HEK293 (cell line): ENCODE results near the gene ECT2.
A peak's percentile ranks its signal among the peaks of the same experiment; 100 is the strongest.
"Not testable (repeated sequence)": the region's sequence is repeated elsewhere in the genome, so short reads cannot be mapped to it uniquely, and the experiment has no call there.

Experiments
- CTCF ChIA-PET: fragments of 350-600 bp; formaldehyde crosslinking; extraction: SDS; loops from one replicate; lab custom pipeline; 2021; ENCODE audit warnings: antibody characterized with exemption; lab: Yijun Ruan, JAX
- POLR2A ChIA-PET: fragments of 300-600 bp; formaldehyde crosslinking; extraction: SDS; loops from one replicate; lab custom pipeline; 2020; ENCODE audit warnings: antibody characterized with exemption, inconsistent platforms; lab: Yijun Ruan, JAX
- H3K27ac ChIP-seq: fragments of 200-500 bp; sonication (Bioruptor generic); 2 replicates; pipeline ENCODE4 v1.5.1; 2014; ENCODE audit warnings: low read depth, low read length, control low read depth, inconsistent platforms; ENCODE audit errors: extremely low read depth
- H3K36me3 ChIP-seq, 2 experiments: fragments of 200-500 bp in 1 of 2; sonication (Bioruptor generic) in 1 of 2; 1 replicate in 1 of 2; 2 replicates in 1 of 2; pipeline ENCODE4 v1.5.1; 2014 to 2017; ENCODE audit warnings: inconsistent platforms in 2 of 2, low read length in 2 of 2; ENCODE audit not compliant: control insufficient read depth in 2 of 2, insufficient read depth in 1 of 2
- H3K4me1 ChIP-seq: fragments of 200-500 bp; sonication (Bioruptor generic); 2 replicates; pipeline ENCODE4 v1.5.1; 2014; ENCODE audit warnings: mild to moderate bottlenecking, low read length, inconsistent platforms; ENCODE audit not compliant: control insufficient read depth, insufficient read depth
- H3K4me3 ChIP-seq: 2 replicates; pipeline ENCODE4 v1.5.1; 2011; ENCODE audit warnings: low read depth, mild to moderate bottlenecking, control low read depth, low read length, moderate library complexity
- H3K9me3 ChIP-seq: fragments of 200-500 bp; sonication (Bioruptor generic); 2 replicates; pipeline ENCODE4 v1.5.1; 2014; ENCODE audit warnings: low read depth, low read length, inconsistent platforms; ENCODE audit not compliant: control insufficient read depth, insufficient read depth
- GFI1B ChIP-seq: fragments of 450-650 bp; formaldehyde crosslinking; IDR thresholded peaks from 2 replicates; pipeline ENCODE4 v1.5.1; 2016; ENCODE audit warnings: missing biosample characterization, missing genetic modification characterization
- SP7 ChIP-seq: fragments of 450-650 bp; formaldehyde crosslinking; IDR thresholded peaks from 2 replicates; pipeline ENCODE4 v1.5.1; 2016; ENCODE audit warnings: missing biosample characterization, missing genetic modification characterization
- ZNF121 ChIP-seq: fragments of 450-650 bp; formaldehyde crosslinking; IDR thresholded peaks from 2 replicates; pipeline ENCODE4 v1.5.1; 2016; ENCODE audit warnings: missing biosample characterization, missing genetic modification characterization
- ZNF146 ChIP-seq: fragments of 450-650 bp; formaldehyde crosslinking; IDR thresholded peaks from 2 replicates; pipeline ENCODE4 v1.5.1; 2016; ENCODE audit warnings: missing biosample characterization, missing genetic modification characterization
- ZNF335 ChIP-seq: fragments of 450-650 bp; formaldehyde crosslinking; conservative IDR thresholded peaks from 2 replicates; pipeline ENCODE4 v1.5.1; 2016; ENCODE audit warnings: missing biosample characterization, missing genetic modification characterization
- ZNF529 ChIP-seq: fragments of 450-650 bp; formaldehyde crosslinking; IDR thresholded peaks from 2 replicates; pipeline ENCODE4 v1.5.1; 2017; ENCODE audit warnings: missing genetic modification characterization, missing biosample characterization; ENCODE audit not compliant: insufficient replicate concordance
- ZNF621 ChIP-seq: fragments of 450-650 bp; formaldehyde crosslinking; IDR thresholded peaks from 2 replicates; pipeline ENCODE4 v1.5.1; 2017; ENCODE audit warnings: missing biosample characterization, missing genetic modification characterization
- ZNF768 ChIP-seq: fragments of 450-650 bp; formaldehyde crosslinking; IDR thresholded peaks from 2 replicates; pipeline ENCODE4 v1.5.1; 2018; ENCODE audit warnings: missing biosample characterization, mild to moderate bottlenecking, missing genetic modification characterization
- TF ChIP-seq, protein P1 (sequence below): fragments of 450-650 bp; formaldehyde crosslinking; IDR thresholded peaks from 2 replicates; pipeline ENCODE4 v1.5.1; 2016; ENCODE audit warnings: missing biosample characterization, missing genetic modification characterization

Gene ECT2

DNA sequence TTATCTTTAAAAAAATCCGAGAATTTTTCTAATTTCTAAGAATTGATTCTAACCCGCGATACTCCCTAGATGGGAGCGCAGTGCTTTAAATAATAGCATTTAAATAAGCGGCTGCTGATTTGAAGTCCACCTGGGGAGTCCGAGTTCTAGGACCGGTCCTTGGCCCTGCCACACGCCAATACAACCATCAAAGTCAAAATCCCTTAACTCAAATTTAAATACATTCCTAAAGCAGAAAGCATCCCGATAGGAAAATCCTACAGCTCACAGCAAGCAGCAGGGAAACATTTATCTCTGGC lies 508 bp upstream of the ECT2 start:
- POLR2A ChIA-PET = interaction anchor here (0.6 to 1.3 kb wide), 7 partner anchors 11 to 77 kb away, joined by 3 to 7 read pairs (median 5); partner anchors contain the start of gene NCEH1
- H3K4me1 ChIP-seq = no peaks in the 10 kb centered on the region
- CTCF ChIA-PET = interaction anchor here (1.0 to 2.3 kb wide), 8 partner anchors 13 to 77 kb away, joined by 3 to 13 read pairs (median 4); no protein-coding TSS in a partner anchor
- no peak for TF ChIP-seq ZNF621 (tag by site-specific recombination)
- peak; percentile 29; the same call in 1 of the 2 replicates for TF ChIP-seq ZNF335 (tag by site-specific recombination)
- no peak for TF ChIP-seq ZNF146
- 0 out of 2 replicates have a peak, but pooled peaks have one; percentile 48 for TF ChIP-seq GFI1B (tag by site-specific recombination)
- TF ChIP-seq, all 188 proteins: peak for 2
- no peaks in the 10 kb centered on the region for H3K9me3 ChIP-seq
- peak overlapping the region; percentile 42 for H3K4me3 ChIP-seq
- peaks cover 0 to 13% of the 10 kb centered on the region in 2 experiments; a peak in 1 of 3 replicates for H3K36me3 ChIP-seq
- H3K27ac ChIP-seq = no peak overlapping the region

DNA sequence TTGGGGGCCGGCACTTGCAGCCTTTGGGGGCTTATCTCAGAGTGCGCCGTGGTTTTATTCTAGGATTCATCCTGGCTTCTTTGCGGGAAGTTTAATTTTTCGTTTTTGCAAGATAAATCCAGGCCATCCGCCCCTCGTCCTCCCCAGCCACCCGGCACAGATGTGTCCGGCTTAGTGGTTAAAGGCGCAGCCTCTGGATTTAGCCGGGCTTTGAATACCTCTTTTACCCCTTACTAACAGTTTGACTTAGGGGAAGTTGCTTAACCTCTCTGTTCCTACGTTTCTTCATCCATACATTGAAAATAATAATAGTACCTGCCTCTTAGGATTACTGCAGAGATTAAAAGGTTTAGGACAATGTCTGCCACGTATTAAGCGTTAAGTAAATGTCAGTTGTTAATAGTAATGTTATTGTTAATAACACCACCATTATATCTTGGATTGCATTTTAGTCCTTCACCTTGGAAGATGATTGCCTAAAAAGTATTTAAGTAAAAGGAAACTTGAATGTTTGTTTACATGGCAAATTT lies 714 bp downstream of the ECT2 start:
- ChIA-PET CTCF (interaction anchor here (0.6 to 2.3 kb wide), 6 partner anchors 14 to 639 kb away, joined by 3 to 13 read pairs (median 5); no protein-coding TSS in a partner anchor), POLR2A (no interaction called here)
- peak overlapping the region; percentile 77 for H3K27ac ChIP-seq
- TF ChIP-seq, protein P1, sequence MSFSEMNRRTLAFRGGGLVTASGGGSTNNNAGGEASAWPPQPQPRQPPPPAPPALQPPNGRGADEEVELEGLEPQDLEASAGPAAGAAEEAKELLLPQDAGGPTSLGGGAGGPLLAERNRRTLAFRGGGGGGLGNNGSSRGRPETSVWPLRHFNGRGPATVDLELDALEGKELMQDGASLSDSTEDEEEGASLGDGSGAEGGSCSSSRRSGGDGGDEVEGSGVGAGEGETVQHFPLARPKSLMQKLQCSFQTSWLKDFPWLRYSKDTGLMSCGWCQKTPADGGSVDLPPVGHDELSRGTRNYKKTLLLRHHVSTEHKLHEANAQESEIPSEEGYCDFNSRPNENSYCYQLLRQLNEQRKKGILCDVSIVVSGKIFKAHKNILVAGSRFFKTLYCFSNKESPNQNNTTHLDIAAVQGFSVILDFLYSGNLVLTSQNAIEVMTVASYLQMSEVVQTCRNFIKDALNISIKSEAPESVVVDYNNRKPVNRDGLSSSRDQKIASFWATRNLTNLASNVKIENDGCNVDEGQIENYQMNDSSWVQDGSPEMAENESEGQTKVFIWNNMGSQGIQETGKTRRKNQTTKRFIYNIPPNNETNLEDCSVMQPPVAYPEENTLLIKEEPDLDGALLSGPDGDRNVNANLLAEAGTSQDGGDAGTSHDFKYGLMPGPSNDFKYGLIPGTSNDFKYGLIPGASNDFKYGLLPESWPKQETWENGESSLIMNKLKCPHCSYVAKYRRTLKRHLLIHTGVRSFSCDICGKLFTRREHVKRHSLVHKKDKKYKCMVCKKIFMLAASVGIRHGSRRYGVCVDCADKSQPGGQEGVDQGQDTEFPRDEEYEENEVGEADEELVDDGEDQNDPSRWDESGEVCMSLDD = no peak
- 0 out of 2 replicates have a peak, but pooled peaks have one; percentile 31 for TF ChIP-seq ZNF768
- H3K4me1 ChIP-seq = no peaks in the 10 kb centered on the region
- no peaks in the 10 kb centered on the region for H3K9me3 ChIP-seq
- H3K4me3 ChIP-seq = peak overlapping the region; percentile 99
- peaks cover 1 to 26% of the 10 kb centered on the region in 2 experiments; a peak in 2 of 3 replicates for H3K36me3 ChIP-seq

DNA sequence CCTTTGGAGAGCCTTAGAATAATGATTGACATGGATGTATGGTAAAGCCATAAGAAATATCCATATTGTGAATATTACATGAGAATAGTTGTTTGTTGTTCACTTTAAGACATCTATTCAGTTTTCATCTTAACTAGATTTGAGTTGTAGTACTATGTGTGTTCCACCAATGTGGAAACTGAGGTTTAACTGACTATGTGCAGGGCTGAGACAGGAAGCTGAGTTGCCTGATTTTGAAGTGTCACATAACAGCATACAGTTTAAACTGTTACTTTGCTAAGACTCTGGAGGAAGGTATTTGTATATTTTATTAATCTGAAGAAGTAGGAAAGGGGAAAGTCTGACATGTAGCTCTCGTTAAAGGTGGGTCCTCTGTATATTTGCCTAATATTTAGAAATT lies 2.1 kb downstream of the ECT2 start:
- Histone ChIP-seq H3K4me3 (no peak overlapping the region), H3K36me3 (peaks cover 9 to 37% of the 10 kb centered on the region in 2 experiments), H3K27ac (no peak overlapping the region), H3K9me3 (no peaks in the 10 kb centered on the region), H3K4me1 (no peaks in the 10 kb centered on the region)
- no peak for TF ChIP-seq SP7
- no peak for TF ChIP-seq ZNF146
- ChIA-PET CTCF (interaction anchor here (1.0 kb wide), 1 partner anchor 35 kb away, joined by 3 read pairs; no protein-coding TSS in a partner anchor), POLR2A (interaction anchor here (0.6 to 0.7 kb wide), 2 partner anchors 23 to 645 kb away, joined by 4 to 5 read pairs; no protein-coding TSS in a partner anchor)

DNA sequence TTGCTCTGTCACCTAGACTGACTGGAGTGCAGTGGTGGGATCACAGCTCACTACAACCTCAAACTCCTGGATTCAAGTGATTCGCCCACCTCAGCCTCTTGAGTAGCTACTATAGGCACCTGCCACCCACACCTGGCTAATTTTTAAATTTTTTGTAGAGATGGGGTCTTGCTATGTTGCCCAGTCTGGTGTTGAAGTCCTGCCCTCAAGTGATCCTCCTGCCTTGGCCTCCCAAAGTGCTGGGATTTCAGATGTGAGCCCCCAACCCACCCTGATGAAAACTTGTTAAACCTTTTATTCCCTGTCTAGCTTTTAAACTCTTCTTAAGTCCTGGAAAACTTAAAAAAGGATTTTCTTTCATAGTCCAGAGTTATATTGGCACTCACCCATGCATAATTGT lies 2.6 kb downstream of the ECT2 start:
- TF ChIP-seq ZNF121 (tag by site-specific recombination) (peak; percentile 88; the same call in 1 of the 2 replicates), ZNF529 (tag by site-specific recombination) (no peak)
- POLR2A ChIA-PET = no interaction called here
- Histone ChIP-seq H3K9me3 (no peaks in the 10 kb centered on the region), H3K4me1 (no peaks in the 10 kb centered on the region), H3K4me3 (no peak overlapping the region), H3K36me3 (peaks cover 14 to 40% of the 10 kb centered on the region in 2 experiments), H3K27ac (no peak overlapping the region)
- CTCF ChIA-PET = interaction anchor here (1.0 kb wide), 1 partner anchor 35 kb away, joined by 3 read pairs; no protein-coding TSS in a partner anchor

DNA sequence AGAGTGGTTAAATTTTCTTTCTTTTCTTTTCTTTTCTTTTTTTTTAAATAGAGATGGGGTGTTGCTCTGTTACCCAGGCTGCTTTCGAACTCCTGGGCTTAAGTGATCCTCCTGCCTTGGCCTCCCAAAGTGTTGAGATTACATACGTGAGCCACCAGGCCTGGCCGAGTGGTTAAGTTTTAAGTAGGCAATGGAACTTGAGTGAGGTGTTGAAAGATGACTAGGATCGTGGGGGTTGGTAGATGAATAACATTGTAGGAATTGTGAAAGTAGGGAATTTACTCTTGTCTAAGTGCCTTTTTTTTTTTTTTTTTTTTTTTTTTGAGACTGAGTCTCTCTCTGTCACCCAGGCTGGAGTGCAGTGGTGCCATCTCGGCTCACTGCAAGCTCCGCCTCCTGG lies 9.9 kb downstream of the ECT2 start:
- H3K9me3 ChIP-seq, CTCF ChIA-PET, H3K4me3 ChIP-seq, H3K4me1 ChIP-seq, H3K27ac ChIP-seq: not testable (repeated sequence)
- POLR2A ChIA-PET = interaction anchor here (1.7 kb wide), 1 partner anchor 10 kb away, joined by 5 read pairs; the partner anchor contains the start of gene ECT2
- peaks cover 46 to 84% of the 10 kb centered on the region in 2 experiments for H3K36me3 ChIP-seq
